Astrocyte (in vitro differentiated cells and primary cell): Measurements from ENCODE around the gene CMTM5. TPM values are rescaled to one million over a fixed set of nuclear protein-coding genes. Genes with fewer than 3 reads are reported as not detected.
"Not testable (repeated sequence)": the region's sequence is repeated elsewhere in the genome, so short reads cannot be mapped to it uniquely, and the experiment has no call there.

ENCODE experiments used
- DNase-seq: peaks from one replicate; pipeline ENCODE4 v3.0.0-alpha.2; 2010; ENCODE audit warnings: low read depth
- FAIRE-seq: peaks from 2 replicates; lab custom pipeline; 2011; peaks lifted over from hg19 to GRCh38; lab: Jason Lieb, UNC
- H2AFZ ChIP-seq: 2 replicates; pipeline ENCODE4 v1.6.0; 2012; ENCODE audit warnings: low read depth, low read length, inconsistent platforms
- H3K27ac ChIP-seq: 2 replicates; pipeline ENCODE4 v1.5.1; 2011; ENCODE audit warnings: low read depth, low read length, inconsistent platforms
- H3K27me3 ChIP-seq: 2 replicates; pipeline ENCODE4 v1.6.0; 2011; ENCODE audit warnings: low read length, inconsistent platforms; ENCODE audit not compliant: insufficient read depth
- H3K36me3 ChIP-seq: 2 replicates; pipeline ENCODE4 v1.5.1; 2011; ENCODE audit warnings: low read length, inconsistent platforms; ENCODE audit not compliant: insufficient read depth
- H3K4me1 ChIP-seq: 2 replicates; pipeline ENCODE4 v1.5.1; 2011; ENCODE audit warnings: low read length, inconsistent platforms; ENCODE audit not compliant: insufficient read depth
- H3K4me2 ChIP-seq: 2 replicates; pipeline ENCODE4 v1.6.0; 2012; ENCODE audit warnings: low read length, inconsistent platforms
- H3K4me3 ChIP-seq: 2 replicates; pipeline ENCODE4 v1.5.1; 2011; ENCODE audit warnings: low read depth, mild to moderate bottlenecking, low read length, inconsistent platforms; ENCODE audit not compliant: insufficient read depth
- H3K79me2 ChIP-seq: 2 replicates; pipeline ENCODE4 v1.6.0; 2012; ENCODE audit warnings: mild to moderate bottlenecking, low read length, inconsistent platforms; ENCODE audit not compliant: insufficient read depth
- H3K9ac ChIP-seq: 2 replicates; pipeline ENCODE4 v1.6.0; 2012; ENCODE audit warnings: mild to moderate bottlenecking, low read length, inconsistent platforms
- H3K9me3 ChIP-seq: 2 replicates; pipeline ENCODE4 v1.5.1; 2012; ENCODE audit warnings: low read depth, mild to moderate bottlenecking, low read length, inconsistent platforms; ENCODE audit not compliant: insufficient read depth
- H4K20me1 ChIP-seq: 2 replicates; pipeline ENCODE4 v1.6.0; 2012; ENCODE audit warnings: low read length, inconsistent platforms; ENCODE audit not compliant: insufficient read depth
- H3K27ac Mint-ChIP-seq: one replicate; pipeline ENCODE4 v1.8.0; 2021; ENCODE audit warnings: mild to moderate bottlenecking, mixed read lengths; ENCODE audit not compliant: unreplicated experiment
- H3K27me3 Mint-ChIP-seq: one replicate; pipeline ENCODE4 v1.8.0; 2021; ENCODE audit warnings: low read depth, mixed read lengths; ENCODE audit not compliant: unreplicated experiment
- H3K36me3 Mint-ChIP-seq: one replicate; pipeline ENCODE4 v1.8.0; 2021; ENCODE audit warnings: low read depth, mixed read lengths; ENCODE audit not compliant: unreplicated experiment
- H3K4me1 Mint-ChIP-seq: one replicate; pipeline ENCODE4 v1.8.0; 2021; ENCODE audit warnings: low read depth, mixed read lengths; ENCODE audit not compliant: unreplicated experiment
- H3K4me3 Mint-ChIP-seq: one replicate; pipeline ENCODE4 v1.8.0; 2021; ENCODE audit warnings: mild to moderate bottlenecking, moderate library complexity, mixed read lengths; ENCODE audit not compliant: unreplicated experiment
- H3K9me3 Mint-ChIP-seq: one replicate; pipeline ENCODE4 v1.8.0; 2021; ENCODE audit warnings: mild to moderate bottlenecking, mixed read lengths; ENCODE audit not compliant: unreplicated experiment
- EZH2 ChIP-seq: IDR thresholded peaks from 2 replicates; pipeline ENCODE4 v1.6.1; 2012; ENCODE audit warnings: mild to moderate bottlenecking, low read length, inconsistent platforms; ENCODE audit not compliant: insufficient read depth
- total RNA-seq: library from RNA; stranded (reverse); gene quantifications from 2 replicates; pipeline ENCODE4 v1.2.1, GENCODE V29; 2021
- TF ChIP-seq, protein P1 (sequence below): IDR thresholded peaks from 2 replicates; pipeline ENCODE4 v1.5.1; 2011; ENCODE audit warnings: low read depth, mild to moderate bottlenecking, inconsistent platforms, low read length, moderate library complexity; ENCODE audit not compliant: insufficient read depth

Gene CMTM5
- total RNA-seq, 1 donor from 2014 or later = not detected

DNA sequence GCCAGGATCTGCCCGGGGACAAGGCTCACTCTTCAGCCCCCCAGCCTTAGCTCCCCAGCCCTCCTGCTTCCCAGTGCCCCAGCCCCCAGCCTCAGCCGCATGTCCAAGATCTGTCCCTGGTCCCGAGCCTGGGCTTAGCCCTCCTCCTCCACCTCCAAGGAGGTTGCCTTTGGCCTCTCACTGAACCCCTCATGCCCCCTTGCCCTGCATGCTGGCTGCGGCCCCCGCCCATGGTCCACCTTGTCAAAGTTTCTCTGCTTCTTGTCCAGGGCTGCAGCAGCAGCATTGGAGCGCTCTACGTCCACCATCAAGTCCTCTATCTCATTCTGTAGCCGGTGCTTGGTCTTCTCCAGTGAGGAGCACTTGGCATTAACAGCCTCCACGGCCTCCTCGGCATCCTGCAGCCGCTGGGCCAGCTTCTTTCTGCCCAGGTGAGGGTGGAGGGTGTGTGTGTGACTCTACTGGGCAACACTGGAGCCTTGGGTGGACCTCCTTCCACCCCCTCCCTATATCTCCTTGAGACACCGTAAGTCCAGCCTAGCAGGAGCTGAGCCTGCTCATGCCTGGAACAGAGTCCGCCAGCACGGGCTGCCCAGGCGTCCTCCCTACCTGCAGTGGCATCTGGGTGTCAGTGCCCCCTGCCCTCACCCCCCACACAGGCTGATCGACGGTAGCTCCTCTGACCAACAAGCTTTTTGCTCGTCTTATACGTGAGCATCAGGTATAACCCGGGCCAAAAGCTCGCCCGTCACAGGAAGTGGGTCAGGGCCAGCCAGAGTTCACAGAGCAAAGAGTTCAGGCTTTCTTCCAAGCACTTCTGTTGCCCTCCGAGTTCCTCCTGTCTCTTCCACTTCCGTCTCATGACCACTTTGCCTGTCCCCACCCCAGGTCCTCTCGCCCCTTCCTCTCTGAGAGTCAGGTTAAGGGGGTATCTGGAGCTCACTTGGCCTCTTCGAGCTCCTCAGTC, 11.4 kb downstream of the CMTM5 start:
- Histone ChIP-seq H3K27me3 (peaks cover 6% of the 10 kb centered on the region), H3K4me1 (no peaks in the 10 kb centered on the region), H3K9ac (no peak overlapping the region), H3K4me2 (no peak overlapping the region), H4K20me1 (no peaks in the 10 kb centered on the region), H3K27ac (no peak overlapping the region), H3K36me3 (no peaks in the 10 kb centered on the region), H3K9me3 (no peaks in the 10 kb centered on the region), H2AFZ (no peak overlapping the region), H3K79me2 (no peaks in the 10 kb centered on the region), H3K4me3 (no peak overlapping the region)
- H3K27ac Mint-ChIP-seq = no peak overlapping the region
- DNase-seq (no peak), FAIRE-seq (no peak)
- TF ChIP-seq EZH2 = no peak
- TF ChIP-seq, protein P1, sequence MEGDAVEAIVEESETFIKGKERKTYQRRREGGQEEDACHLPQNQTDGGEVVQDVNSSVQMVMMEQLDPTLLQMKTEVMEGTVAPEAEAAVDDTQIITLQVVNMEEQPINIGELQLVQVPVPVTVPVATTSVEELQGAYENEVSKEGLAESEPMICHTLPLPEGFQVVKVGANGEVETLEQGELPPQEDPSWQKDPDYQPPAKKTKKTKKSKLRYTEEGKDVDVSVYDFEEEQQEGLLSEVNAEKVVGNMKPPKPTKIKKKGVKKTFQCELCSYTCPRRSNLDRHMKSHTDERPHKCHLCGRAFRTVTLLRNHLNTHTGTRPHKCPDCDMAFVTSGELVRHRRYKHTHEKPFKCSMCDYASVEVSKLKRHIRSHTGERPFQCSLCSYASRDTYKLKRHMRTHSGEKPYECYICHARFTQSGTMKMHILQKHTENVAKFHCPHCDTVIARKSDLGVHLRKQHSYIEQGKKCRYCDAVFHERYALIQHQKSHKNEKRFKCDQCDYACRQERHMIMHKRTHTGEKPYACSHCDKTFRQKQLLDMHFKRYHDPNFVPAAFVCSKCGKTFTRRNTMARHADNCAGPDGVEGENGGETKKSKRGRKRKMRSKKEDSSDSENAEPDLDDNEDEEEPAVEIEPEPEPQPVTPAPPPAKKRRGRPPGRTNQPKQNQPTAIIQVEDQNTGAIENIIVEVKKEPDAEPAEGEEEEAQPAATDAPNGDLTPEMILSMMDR = no peak
- H3K4me1 Mint-ChIP-seq = peaks cover 3% of the 10 kb centered on the region
- H3K9me3 Mint-ChIP-seq = peaks cover 4% of the 10 kb centered on the region
- H3K27me3 Mint-ChIP-seq = peaks cover 60% of the 10 kb centered on the region
- no peaks in the 10 kb centered on the region for H3K36me3 Mint-ChIP-seq
- no peak overlapping the region for H3K4me3 Mint-ChIP-seq

DNA sequence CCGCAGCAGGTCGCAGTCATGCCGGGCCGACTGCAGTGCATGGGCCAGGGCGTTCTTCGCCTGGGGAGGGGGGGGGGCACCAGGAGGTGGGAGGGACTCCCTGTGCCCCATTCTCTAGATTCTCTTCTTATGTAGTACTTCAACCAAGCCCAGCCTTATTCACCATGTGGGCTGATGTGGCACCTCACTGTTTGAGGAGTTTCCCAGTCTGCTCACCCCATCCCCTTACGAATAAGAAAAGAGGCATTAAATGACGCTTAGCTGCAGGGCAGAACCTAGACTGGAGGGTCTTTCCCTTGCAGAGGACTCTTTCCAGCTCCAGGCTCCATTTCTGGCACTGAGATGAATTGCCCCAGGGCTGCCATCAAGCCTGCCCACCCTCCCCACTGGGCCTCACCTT, 12.2 kb downstream of the CMTM5 start:
- H2AFZ ChIP-seq = no peak overlapping the region
- no peaks in the 10 kb centered on the region for H3K36me3 ChIP-seq
- Mint-ChIP-seq H3K27me3 (peaks cover 61% of the 10 kb centered on the region), H3K4me1 (peaks cover 3% of the 10 kb centered on the region), H3K36me3 (no peaks in the 10 kb centered on the region), H3K9me3 (peaks cover 4% of the 10 kb centered on the region), H3K27ac (no peak overlapping the region), H3K4me3 (no peak overlapping the region)
- H3K4me2 ChIP-seq = no peak overlapping the region
- H3K9ac ChIP-seq = no peak overlapping the region
- FAIRE-seq = no peak
- no peak overlapping the region for H3K27ac ChIP-seq
- peaks cover 3% of the 10 kb centered on the region for H3K27me3 ChIP-seq
- H3K4me1 ChIP-seq = no peaks in the 10 kb centered on the region
- no peaks in the 10 kb centered on the region for H4K20me1 ChIP-seq
- TF ChIP-seq EZH2 = no peak
- TF ChIP-seq, protein P1 = no peak
- no peak for DNase-seq
- no peaks in the 10 kb centered on the region for H3K9me3 ChIP-seq
- no peak overlapping the region for H3K4me3 ChIP-seq
- H3K79me2 ChIP-seq = no peaks in the 10 kb centered on the region

DNA sequence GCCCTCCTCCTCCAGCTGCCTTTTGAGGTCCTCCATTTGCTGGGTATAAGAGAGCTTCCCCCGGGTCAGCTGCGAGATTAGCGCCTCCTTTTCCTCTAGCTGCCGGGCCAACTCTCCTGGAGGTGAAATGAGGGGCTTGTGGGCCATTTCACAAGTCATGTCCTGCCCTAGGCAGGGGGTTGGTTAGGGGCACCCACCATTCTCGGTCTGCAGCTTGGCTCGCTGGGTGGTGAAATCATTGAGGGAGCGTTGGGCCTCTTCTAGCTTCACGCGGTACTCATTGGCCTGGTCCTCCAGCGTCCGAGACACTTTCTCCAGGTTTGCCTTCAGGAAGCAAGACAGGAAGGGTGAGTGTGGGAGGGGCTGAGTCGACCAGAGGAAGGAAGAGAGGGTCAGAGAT, 12.6 kb downstream of the CMTM5 start:
- TF ChIP-seq, protein P1 = no peak
- no peak for TF ChIP-seq EZH2
- Histone ChIP-seq H3K27me3 (peaks cover 3% of the 10 kb centered on the region), H2AFZ (no peak overlapping the region), H3K9ac (no peak overlapping the region), H3K9me3 (no peaks in the 10 kb centered on the region), H3K4me3 (no peak overlapping the region), H3K36me3 (no peaks in the 10 kb centered on the region), H3K4me1 (no peaks in the 10 kb centered on the region), H3K27ac (no peak overlapping the region), H4K20me1 (no peaks in the 10 kb centered on the region), H3K4me2 (no peak overlapping the region), H3K79me2 (no peaks in the 10 kb centered on the region)
- Mint-ChIP-seq H3K4me3 (no peak overlapping the region), H3K27me3 (peaks cover 57% of the 10 kb centered on the region), H3K4me1 (peaks cover 3% of the 10 kb centered on the region), H3K27ac (no peak overlapping the region), H3K9me3 (peaks cover 4% of the 10 kb centered on the region), H3K36me3 (no peaks in the 10 kb centered on the region)
- DNase-seq (no peak), FAIRE-seq (no peak)

DNA sequence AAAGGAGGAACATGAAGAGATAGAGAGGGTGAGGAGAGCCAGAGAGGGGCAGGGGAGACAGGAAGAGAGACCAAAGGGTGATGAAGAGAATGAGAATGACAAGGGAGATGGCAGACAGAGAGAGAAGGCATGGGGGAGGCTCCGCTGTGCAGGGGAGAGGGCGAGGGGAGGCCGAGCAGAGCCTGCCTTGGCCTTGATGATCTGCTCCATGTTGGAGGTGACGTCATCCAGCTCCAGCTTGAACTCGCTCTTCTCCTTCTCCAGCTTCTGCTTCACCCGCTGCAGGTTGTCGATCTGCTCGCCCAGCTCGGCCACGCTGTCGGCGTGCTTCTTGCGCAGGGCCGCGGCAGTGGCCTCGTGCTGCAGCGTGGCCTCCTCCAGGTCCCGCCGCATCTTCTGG, 13.0 kb downstream of the CMTM5 start:
- H3K36me3 ChIP-seq, H3K36me3 Mint-ChIP-seq, H3K27me3 ChIP-seq, H4K20me1 ChIP-seq, H3K4me3 ChIP-seq, DNase-seq, H3K4me1 Mint-ChIP-seq, H3K4me1 ChIP-seq, H3K9me3 Mint-ChIP-seq, H2AFZ ChIP-seq, H3K4me3 Mint-ChIP-seq, H3K27ac ChIP-seq, H3K4me2 ChIP-seq, FAIRE-seq, H3K9me3 ChIP-seq, H3K79me2 ChIP-seq, H3K9ac ChIP-seq, H3K27ac Mint-ChIP-seq: not testable (repeated sequence)
- peaks cover 55% of the 10 kb centered on the region for H3K27me3 Mint-ChIP-seq
